GM23248 (cell line): ENCODE results near the gene PLEKHM2. TPM values are rescaled to one million over a fixed set of nuclear protein-coding genes. Genes with fewer than 3 reads are reported as not detected.

Experiments
- DNase-seq: peaks from one replicate; pipeline ENCODE4 v3.0.0-alpha.2; 2015
- H2AFZ ChIP-seq: fragments of 200-600 bp; sonication (generic); 2 replicates; pipeline ENCODE4 v1.6.1; 2016; ENCODE audit warnings: antibody characterized with exemption
- H3F3A ChIP-seq: fragments of 200-600 bp; sonication (generic); 2 replicates; pipeline ENCODE4 v1.6.1; 2016; ENCODE audit warnings: mild to moderate bottlenecking, antibody characterized with exemption, mixed run types; ENCODE audit not compliant: insufficient read depth
- H3K27ac ChIP-seq: fragments of 200-600 bp; sonication (generic); 2 replicates; pipeline ENCODE4 v1.5.1; 2016; ENCODE audit warnings: mild to moderate bottlenecking
- H3K27me3 ChIP-seq: fragments of 200-600 bp; sonication (generic); replicated peaks from 2 replicates; pipeline ENCODE4 v1.6.1; 2016; ENCODE audit warnings: mild to moderate bottlenecking; ENCODE audit not compliant: insufficient read depth
- H3K36me3 ChIP-seq: fragments of 200-600 bp; sonication (generic); 2 replicates; pipeline ENCODE4 v1.6.1; 2016; ENCODE audit warnings: low read depth, mild to moderate bottlenecking
- H3K4me1 ChIP-seq: fragments of 200-600 bp; sonication (generic); 2 replicates; pipeline ENCODE4 v1.6.1; 2016; ENCODE audit warnings: mild to moderate bottlenecking; ENCODE audit not compliant: insufficient read depth
- H3K4me2 ChIP-seq: fragments of 200-600 bp; sonication (generic); one replicate; pipeline ENCODE4 v1.6.1; 2016; ENCODE audit warnings: mild to moderate bottlenecking; ENCODE audit not compliant: unreplicated experiment
- H3K4me3 ChIP-seq: fragments of 200-600 bp; sonication (generic); 2 replicates; pipeline ENCODE4 v1.5.1; 2016; ENCODE audit warnings: mild to moderate bottlenecking
- H3K79me2 ChIP-seq: fragments of 200-600 bp; sonication (generic); 2 replicates; pipeline ENCODE4 v1.6.1; 2016; ENCODE audit warnings: mild to moderate bottlenecking; ENCODE audit not compliant: insufficient read depth
- H3K9ac ChIP-seq: fragments of 200-600 bp; sonication (generic); 2 replicates; pipeline ENCODE4 v1.6.1; 2016; ENCODE audit warnings: mild to moderate bottlenecking
- H3K9me2 ChIP-seq: fragments of 200-600 bp; sonication (generic); 2 replicates; pipeline ENCODE4 v1.6.1; 2016; ENCODE audit warnings: mixed run types, mild to moderate bottlenecking, moderate library complexity; ENCODE audit not compliant: insufficient read depth
- H3K9me3 ChIP-seq: fragments of 200-600 bp; sonication (generic); one replicate; pipeline ENCODE4 v1.6.1; 2017; ENCODE audit warnings: low read depth
- H4K20me1 ChIP-seq: fragments of 200-600 bp; sonication (generic); 2 replicates; pipeline ENCODE4 v1.6.0; 2016; ENCODE audit not compliant: insufficient read depth
- EZH2 ChIP-seq: fragments of 200-600 bp; sonication (generic); IDR thresholded peaks from 2 replicates; pipeline ENCODE4 v1.6.1; 2018; ENCODE audit warnings: antibody characterized with exemption, mild to moderate bottlenecking; ENCODE audit not compliant: insufficient read depth, poor library complexity, severe bottlenecking
- EZH2phosphoT487 ChIP-seq: fragments of 200-600 bp; sonication (generic); IDR thresholded peaks from 2 replicates; pipeline ENCODE4 v1.6.1; 2018; ENCODE audit warnings: antibody characterized with exemption, moderate library complexity, mild to moderate bottlenecking, low read depth; ENCODE audit not compliant: insufficient read depth
- WGBS, 2 experiments: methylation state at CpG; one replicate each; pipeline ENCODE4 v1.1.6; 2015 to 2017; ENCODE audit warnings: low lambda C conversion rate in 2 of 2, low coverage in 1 of 2; ENCODE audit errors: missing lambda C conversion rate in 2 of 2; 5-methylcytosine and 5-hydroxymethylcytosine counted together
- in situ Hi-C: fragments of 300-500 bp; cut with MboI; formaldehyde crosslinking; loops from 2 replicates; pipeline ENCODE4 v1.15.0; 2020
- polyA plus RNA-seq: library from polyadenylated mRNA; unstranded; fragments of >200 nt; fragmentation: Nextera tagmentation; extraction: Ambion mirVana; gene quantifications from 2 replicates; pipeline ENCODE4 v1.2.1, GENCODE V29; 2016
- total RNA-seq: library from RNA; depleted of rRNA; stranded (reverse); fragments of >200 nt; shearing (Covaris generic); gene quantifications from 2 replicates; pipeline ENCODE4 v1.2.3, GENCODE V29; 2014

The PLEKHM2 gene
- total and polyA plus RNA-seq, 2 experiments from 2014 or later = 14.9 to 52.9 TPM

DNA sequence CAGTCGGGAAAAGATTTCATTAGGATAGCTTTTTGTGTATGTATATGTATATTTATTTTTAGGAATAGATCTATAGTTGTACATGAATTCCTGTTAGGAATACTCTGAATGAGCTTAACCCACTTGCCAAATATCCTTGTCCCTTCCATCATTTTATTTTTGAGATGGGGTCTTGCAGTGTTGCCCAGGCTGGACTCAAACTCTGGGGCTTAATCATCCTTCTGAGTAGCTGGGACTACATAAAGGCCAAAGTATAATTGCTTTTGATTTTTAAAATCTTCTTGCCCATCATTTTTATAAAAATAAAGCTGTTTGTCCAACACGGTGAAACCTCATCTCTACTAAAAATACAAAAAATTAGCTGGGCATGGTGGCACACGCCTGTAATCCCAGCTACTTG is 20.2 kb upstream of the PLEKHM2 start:
- Histone ChIP-seq H3K79me2 (no peaks in the 10 kb centered on the region; the same call in 1 of the 2 replicates), H4K20me1 (no peaks in the 10 kb centered on the region), H2AFZ (no peak overlapping the region), H3K27ac (no peak overlapping the region), H3K36me3 (peaks cover 36% of the 10 kb centered on the region), H3K9me2 (no peaks in the 10 kb centered on the region), H3K4me2 (no peak overlapping the region), H3K9ac (no peak overlapping the region), H3K4me3 (no peak overlapping the region), H3K27me3 (no peaks in the 10 kb centered on the region), H3K4me1 (no peaks in the 10 kb centered on the region), H3K9me3 (no peaks in the 10 kb centered on the region), H3F3A (no peaks in the 10 kb centered on the region)
- TF ChIP-seq EZH2phosphoT487 (no peak), EZH2 (no peak)
- in situ Hi-C loops = no loop called here
- DNase-seq = no peak
- 95 to 96% methylated on average over 3 of the region's 3 CpGs for WGBS, 2 experiments

DNA sequence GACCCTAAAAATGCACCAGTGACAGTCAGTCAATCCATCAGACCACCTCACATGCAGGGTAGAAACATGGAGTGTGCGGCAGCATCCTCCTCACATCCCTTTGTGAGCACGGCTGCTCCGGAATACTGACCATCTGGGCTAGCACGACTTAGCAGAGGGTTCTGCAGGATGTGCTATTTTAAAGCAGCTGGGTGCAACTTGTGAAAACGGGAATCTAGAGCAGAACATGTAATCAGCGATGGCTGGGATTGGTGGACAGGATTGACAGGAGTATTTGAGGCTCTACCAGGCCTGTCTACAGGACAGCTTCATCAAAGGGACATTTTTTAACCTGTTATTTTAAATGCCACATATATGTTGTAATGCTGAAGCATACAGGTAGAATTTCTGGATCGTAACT is 16.8 kb upstream of the PLEKHM2 start:
- no peak for TF ChIP-seq EZH2
- no peak for TF ChIP-seq EZH2phosphoT487
- no peak overlapping the region for H3K9ac ChIP-seq
- H3K9me2 ChIP-seq = no peaks in the 10 kb centered on the region
- no peak overlapping the region for H2AFZ ChIP-seq
- WGBS, 2 experiments = 72 to 76% methylated on average over 7 of the region's 7 CpGs
- H3K79me2 ChIP-seq = no peaks in the 10 kb centered on the region; the same call in 1 of the 2 replicates
- peaks cover 3% of the 10 kb centered on the region; the same call in 1 of the 2 replicates for H3K36me3 ChIP-seq
- H3F3A ChIP-seq = peaks cover 6% of the 10 kb centered on the region; the same call in 1 of the 2 replicates
- H3K27me3 ChIP-seq = no peaks in the 10 kb centered on the region
- H3K4me2 ChIP-seq = no peak overlapping the region
- no peak for DNase-seq
- H3K4me1 ChIP-seq = no peaks in the 10 kb centered on the region
- no peaks in the 10 kb centered on the region for H4K20me1 ChIP-seq
- no peak overlapping the region for H3K27ac ChIP-seq
- in situ Hi-C loops = no loop called here
- no peaks in the 10 kb centered on the region for H3K9me3 ChIP-seq
- no peak overlapping the region for H3K4me3 ChIP-seq

DNA sequence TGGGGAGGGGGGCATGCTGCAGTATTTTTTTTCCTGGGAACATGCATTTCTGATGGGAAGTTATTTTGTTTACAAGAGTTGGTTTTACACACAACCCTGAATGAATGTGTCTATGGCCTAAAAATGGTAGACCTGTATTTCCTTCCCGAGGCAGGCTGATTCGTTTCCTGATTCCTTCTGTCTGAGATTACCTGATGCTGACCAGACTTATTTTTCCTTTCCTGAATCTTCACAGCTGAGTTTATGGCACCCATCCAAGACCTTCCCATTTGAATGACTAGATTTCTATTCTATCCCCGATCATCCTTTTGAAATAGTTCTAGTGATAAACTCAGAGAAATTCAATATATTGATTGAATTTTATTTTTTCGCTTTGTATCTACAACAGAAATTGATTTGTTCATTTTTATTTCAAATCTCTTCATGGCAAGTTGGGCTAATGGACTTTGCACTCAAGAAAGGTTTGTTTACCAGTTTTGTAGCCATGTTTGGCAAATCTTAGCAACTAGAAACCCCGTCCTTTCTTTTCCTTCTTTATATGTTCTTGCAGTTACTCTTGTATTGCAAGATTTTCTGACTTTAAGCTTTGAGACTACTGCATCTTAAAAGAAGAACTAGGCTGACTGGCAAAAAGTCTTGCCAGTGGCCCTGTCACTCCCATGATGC is 15.9 kb upstream of the PLEKHM2 start:
- Histone ChIP-seq H3K36me3 (no peaks in the 10 kb centered on the region), H3K27me3 (no peaks in the 10 kb centered on the region), H3K9me3 (no peaks in the 10 kb centered on the region), H3K27ac (no peak overlapping the region), H3K4me1 (no peaks in the 10 kb centered on the region), H4K20me1 (no peaks in the 10 kb centered on the region), H3K9ac (no peak overlapping the region), H3K9me2 (no peaks in the 10 kb centered on the region), H3F3A (peaks cover 6% of the 10 kb centered on the region; the same call in 1 of the 2 replicates), H3K4me2 (no peak overlapping the region), H2AFZ (no peak overlapping the region), H3K79me2 (no peaks in the 10 kb centered on the region; the same call in 1 of the 2 replicates), H3K4me3 (no peak overlapping the region)
- WGBS, 2 experiments = 84 to 88% methylated on average over 5 of the region's 5 CpGs
- in situ Hi-C loops = no loop called here
- DNase-seq = no peak
- TF ChIP-seq EZH2phosphoT487 (no peak), EZH2 (no peak)

GRCh38 chr1:15669074-15669473 is 15.0 kb upstream of the PLEKHM2 start:
- no peak overlapping the region for H3K4me3 ChIP-seq
- no peaks in the 10 kb centered on the region for H3K36me3 ChIP-seq
- no peaks in the 10 kb centered on the region for H4K20me1 ChIP-seq
- TF ChIP-seq EZH2phosphoT487 (no peak), EZH2 (no peak)
- H3F3A ChIP-seq = peaks cover 6% of the 10 kb centered on the region; the same call in 1 of the 2 replicates
- H3K4me1 ChIP-seq = no peaks in the 10 kb centered on the region
- DNase-seq = no peak
- H3K27ac ChIP-seq = no peak overlapping the region
- no peaks in the 10 kb centered on the region for H3K27me3 ChIP-seq
- no peak overlapping the region for H3K9ac ChIP-seq
- H3K79me2 ChIP-seq = no peaks in the 10 kb centered on the region; the same call in 1 of the 2 replicates
- no peaks in the 10 kb centered on the region for H3K9me3 ChIP-seq
- H3K4me2 ChIP-seq = no peak overlapping the region
- WGBS, 2 experiments = 88 to 91% methylated on average over 10 of the region's 10 CpGs
- in situ Hi-C loops = no loop called here
- H3K9me2 ChIP-seq = no peaks in the 10 kb centered on the region
- no peak overlapping the region for H2AFZ ChIP-seq
